Stimulated activated CD8-positive, alpha-beta memory T cell treated with anti-CD3 and anti-CD28 coated beads, Interleukin-15, amount 100 ng/mL, for 48 hours (primary cell): ENCODE data around the gene PROP1.
A peak's percentile ranks its signal among the peaks of the same experiment; 100 is the strongest.
"Not testable (repeated sequence)": the region's sequence is repeated elsewhere in the genome, so short reads cannot be mapped to it uniquely, and the experiment has no call there.

ENCODE experiments used
- DNase-seq, 2 donors: peaks; one replicate each; pipeline ENCODE4 v3.0.0-alpha.2; 2020; ENCODE audit warnings: low read depth in 2 of 2

Gene PROP1

GRCh38 chr5:177945145-177945544 lies 50.9 kb downstream of the PROP1 start:
- DNase-seq = not testable (repeated sequence)

- peak; percentile 6 to 38 for DNase-seq
Measured at GRCh38 chr5:177943805-177944736, 52.0 kb downstream of the PROP1 start.

GRCh38 chr5:177942896-177943295 lies 53.1 kb downstream of the PROP1 start:
- not testable (repeated sequence) for DNase-seq
